Heart left ventricle (tissue), 13 donors: ENCODE data around the gene EXOC4.

ENCODE experiments used
- CTCF ChIP-seq, 12 donors: fragments of 200-600 bp; sonication (generic) in 4 of 12; IDR thresholded peaks; one replicate each; pipeline versions ENCODE4 v1.5.0 to v1.8.0; 2018 to 2022; ENCODE audit warnings: antibody characterized with exemption in 12 of 12, mild to moderate bottlenecking in 5 of 12
- POLR2A ChIP-seq, 2 donors: fragments of 450-650 bp; IDR thresholded peaks; one replicate each; pipeline ENCODE4 v1.6.1; 2017; ENCODE audit warnings: antibody characterized with exemption in 2 of 2, mild to moderate bottlenecking in 2 of 2, moderate library complexity in 2 of 2
- donor health status: ischemic (EF 13 %, LVEDD 7.1; RV severe dilation, severe dysfunction).
- donor health status: DM: no; HTN: yes; CAD: no.
- donor health status: DM: no; HTN: no; CAD: no.
- donor health status: ischemic (EF 25% LVEDD 6.9; RV normal size, moderate dysfunction).
- donor health status: ischemic (EF 25% LVEDD 5.7; RV mildly dilated, moderate dysfunction).
- donor health status: ischemic (EF 35%, LVEDD 5.7; RV mildly dilated, moderate dysfunction).
- donor health status: nonischemic (EF 11% LVEDD 7.7; RV severe dilation, severe dysfunction).
- donor health status: DM: yes; HTN: yes; CAD: no.
- donor health status: PGD.
- donor health status: ischemic (EF 29% LVEDD 5.4; RV normal size, mild dysfunction).
- donor health status: nonischemic (EF 23%, LVEDD 6.1; RV moderate dilation, normal function).

GRCh38 chr7:133513608-133514007 is 260.7 kb downstream of the EXOC4 start:
- no peak for TF ChIP-seq CTCF (IDR thresholded peaks at IDR 0.05)
- no peak for TF ChIP-seq POLR2A (IDR thresholded peaks at IDR 0.05)
